Gastroesophageal sphincter (tissue), 3 donors: ENCODE data around the gene SLC10A3.

ENCODE experiments used
- CTCF ChIP-seq, 4 experiments: fragments of 200-600 bp in 2 of 4; fragments of 450-650 bp in 2 of 4; sonication (generic) in 1 of 4; IDR thresholded peaks; one replicate each; pipeline ENCODE4 v1.5.1; 2017 to 2019; ENCODE audit warnings: antibody characterized with exemption in 4 of 4, mild to moderate bottlenecking in 2 of 4, moderate library complexity in 2 of 4
- EP300 ChIP-seq: sonication (generic); formaldehyde crosslinking; IDR thresholded peaks from one replicate; pipeline ENCODE4 v1.6.1; 2017; ENCODE audit warnings: antibody characterized with exemption, mild to moderate bottlenecking
- POLR2A ChIP-seq, 2 donors: fragments of 450-650 bp; IDR thresholded peaks; one replicate each; pipeline ENCODE4 v1.6.1; 2017; ENCODE audit warnings: antibody characterized with exemption in 2 of 2, mild to moderate bottlenecking in 2 of 2, moderate library complexity in 1 of 2
- POLR2AphosphoS5 ChIP-seq: sonication (generic); formaldehyde crosslinking; IDR thresholded peaks from one replicate; pipeline ENCODE4 v1.6.1; 2017; ENCODE audit warnings: antibody characterized with exemption

GRCh38 chrX:154471839-154472684 is 18.4 kb downstream of the SLC10A3 start:
- TF ChIP-seq CTCF (IDR thresholded peaks at IDR 0.05) (no peak), POLR2A (IDR thresholded peaks at IDR 0.05) (no peak), EP300 (no peak), POLR2AphosphoS5 (no peak)
